IMR-90 (cell line): Measurements from ENCODE around the gene TBXAS1. TPM values are rescaled to one million over a fixed set of nuclear protein-coding genes. Genes with fewer than 3 reads are reported as not detected.

Source experiments
- ATAC-seq: fragments of 200-7000 bp; cut with Tn5 transposase; 2 replicates; pipeline ENCODE4 v1.9.1; 2020; ENCODE audit warnings: low read depth, mild to moderate bottlenecking, moderate library complexity
- BruUV-seq: library from RNA; stranded (reverse); fragments of 400-500 nt; replicated peaks from 2 replicates; lab custom pipeline; 2021; lab: Mats Ljungman, UMichigan
- CTCF ChIA-PET: fragments of 300-600 bp; formaldehyde crosslinking; extraction: SDS; loops from one replicate; lab custom pipeline; 2021; ENCODE audit warnings: antibody characterized with exemption; lab: Yijun Ruan, JAX
- POLR2A ChIA-PET: fragments of 300-600 bp; sonication (Branson Sonifier 250); formaldehyde crosslinking; loops from one replicate; lab custom pipeline; 2022; ENCODE audit warnings: antibody characterized with exemption; ENCODE audit not compliant: unreplicated experiment; lab: Charles Lee
- DNase-seq: peaks from one replicate; pipeline ENCODE4 v3.0.0; 2013
- H2AFZ ChIP-seq: replicated peaks from 2 replicates; pipeline ENCODE3; 2013; ENCODE audit warnings: low read length, mild to moderate bottlenecking; ENCODE audit not compliant: poor library complexity
- H2AK5ac ChIP-seq: 2 replicates; pipeline ENCODE4 v1.6.1; 2013; ENCODE audit warnings: low read depth, low read length, inconsistent platforms
- H2AK9ac ChIP-seq: replicated peaks from 2 replicates; pipeline ENCODE3; 2013; ENCODE audit warnings: mild to moderate bottlenecking, low read depth, low read length, moderate library complexity; ENCODE audit not compliant: poor library complexity
- H2BK120ac ChIP-seq: 2 replicates; pipeline ENCODE4 v1.6.1; 2013; ENCODE audit warnings: low read depth, low read length, inconsistent platforms
- H2BK15ac ChIP-seq: 3 replicates; pipeline ENCODE4 v1.6.1; 2013; ENCODE audit warnings: low read depth, low read length, inconsistent platforms
- H2BK20ac ChIP-seq: 2 replicates; pipeline ENCODE4 v1.6.1; 2013; ENCODE audit warnings: low read depth, mild to moderate bottlenecking, inconsistent platforms, low read length, moderate library complexity
- H2BK5ac ChIP-seq: 2 replicates; pipeline ENCODE4 v1.6.1; 2013; ENCODE audit warnings: mild to moderate bottlenecking, low read depth, low read length, inconsistent platforms; ENCODE audit not compliant: poor library complexity, severe bottlenecking
- H3K14ac ChIP-seq: replicated peaks from 2 replicates; pipeline ENCODE4 v1.6.1; 2013; ENCODE audit warnings: low read depth, low read length, inconsistent platforms
- H3K18ac ChIP-seq: 2 replicates; pipeline ENCODE4 v1.6.1; 2013; ENCODE audit warnings: low read depth, low read length, control low read depth
- H3K23ac ChIP-seq: 2 replicates; pipeline ENCODE4 v1.6.1; 2013; ENCODE audit warnings: low read depth, low read length, inconsistent platforms
- H3K27ac ChIP-seq: 2 replicates; pipeline ENCODE4 v1.5.1; 2013; ENCODE audit warnings: mild to moderate bottlenecking, control low read depth, low read length; ENCODE audit not compliant: insufficient read depth
- H3K27me3 ChIP-seq: 2 replicates; pipeline ENCODE4 v1.6.1; 2013; ENCODE audit warnings: low read length; ENCODE audit not compliant: control insufficient read depth, insufficient read depth
- H3K36me3 ChIP-seq: 2 replicates; pipeline ENCODE4 v1.6.1; 2013; ENCODE audit warnings: low read length, mixed read lengths; ENCODE audit not compliant: control insufficient read depth, insufficient read depth
- H3K4ac ChIP-seq: 2 replicates; pipeline ENCODE4 v1.6.1; 2013; ENCODE audit warnings: low read depth, low read length, inconsistent platforms
- H3K4me1 ChIP-seq: 2 replicates; pipeline ENCODE4 v1.6.1; 2013; ENCODE audit warnings: low read length, mixed read lengths; ENCODE audit not compliant: control insufficient read depth, insufficient read depth
- H3K4me2 ChIP-seq: 2 replicates; pipeline ENCODE4 v1.6.1; 2013; ENCODE audit warnings: low read depth, mild to moderate bottlenecking, control low read depth, low read length, moderate library complexity
- H3K4me3 ChIP-seq: 2 replicates; pipeline ENCODE4 v1.5.1; 2013; ENCODE audit warnings: low read depth, mild to moderate bottlenecking, control low read depth, low read length, moderate library complexity; ENCODE audit not compliant: insufficient read depth
- H3K56ac ChIP-seq: 2 replicates; pipeline ENCODE4 v1.6.1; 2013; ENCODE audit warnings: low read length, inconsistent platforms; ENCODE audit not compliant: insufficient read depth; ENCODE audit errors: extremely low read depth
- H3K79me1 ChIP-seq, 2 experiments: 2 replicates each; pipeline ENCODE4 v1.6.1; 2013; ENCODE audit warnings: low read length in 2 of 2, inconsistent platforms in 1 of 2, low read depth in 1 of 2
- H3K9ac ChIP-seq: 2 replicates; pipeline ENCODE4 v1.6.1; 2013; ENCODE audit warnings: low read depth, low read length, control low read depth
- H3K9me1 ChIP-seq: 2 replicates; pipeline ENCODE4 v1.6.1; 2013; ENCODE audit warnings: low read length, inconsistent platforms; ENCODE audit not compliant: insufficient read depth
- H3K9me3 ChIP-seq: 2 replicates; pipeline ENCODE4 v1.6.1; 2013; ENCODE audit warnings: low read length; ENCODE audit not compliant: control insufficient read depth, insufficient read depth
- H4K20me1 ChIP-seq: 2 replicates; pipeline ENCODE4 v1.6.1; 2013; ENCODE audit warnings: low read length, inconsistent platforms; ENCODE audit not compliant: insufficient read depth
- H4K5ac ChIP-seq: 2 replicates; pipeline ENCODE4 v1.6.1; 2013; ENCODE audit warnings: mild to moderate bottlenecking, low read depth, low read length, control low read depth
- H4K8ac ChIP-seq, 2 experiments: 2 replicates each; pipeline ENCODE4 v1.6.1; 2013; ENCODE audit warnings: low read depth in 2 of 2, low read length in 2 of 2, control low read depth in 1 of 2, inconsistent platforms in 1 of 2
- H4K91ac ChIP-seq: 2 replicates; pipeline ENCODE4 v1.6.1; 2013; ENCODE audit warnings: low read depth, low read length, inconsistent platforms; ENCODE audit not compliant: insufficient read depth
- BHLHE40 ChIP-seq: fragments of 150-350 bp; IDR thresholded peaks from 2 replicates; pipeline ENCODE4 v1.6.1; 2016; ENCODE audit warnings: mild to moderate bottlenecking, low read depth, low read length
- CEBPB ChIP-seq: IDR thresholded peaks from 2 replicates; pipeline ENCODE4 v1.6.1; 2012; ENCODE audit warnings: low read depth, low read length, improper control_type of control experiment
- CHD1 ChIP-seq: IDR thresholded peaks from 2 replicates; pipeline ENCODE4 v1.6.1; 2012; ENCODE audit warnings: low read depth, low read length, improper control_type of control experiment
- CTCF ChIP-seq: conservative IDR thresholded peaks from 2 replicates; pipeline ENCODE4 v1.5.1; 2012; ENCODE audit warnings: mild to moderate bottlenecking, low read depth, low read length, improper control_type of control experiment
- FOS ChIP-seq: fragments of 150-350 bp; IDR thresholded peaks from 2 replicates; pipeline ENCODE4 v1.6.1; 2016; ENCODE audit warnings: low read depth, low read length
- MAFK ChIP-seq: IDR thresholded peaks from 2 replicates; pipeline ENCODE4 v1.6.1; 2012; ENCODE audit warnings: low read depth, low read length, improper control_type of control experiment
- MAZ ChIP-seq: IDR thresholded peaks from 2 replicates; pipeline ENCODE4 v1.6.1; 2012; ENCODE audit warnings: low read depth, mild to moderate bottlenecking, low read length, improper control_type of control experiment, moderate library complexity, borderline replicate concordance
- MXI1 ChIP-seq: IDR thresholded peaks from 2 replicates; pipeline ENCODE4 v1.6.1; 2012; ENCODE audit warnings: low read depth, mild to moderate bottlenecking, low read length, moderate library complexity, borderline replicate concordance
- NFE2L2 ChIP-seq: fragments of 150-350 bp; IDR thresholded peaks from 2 replicates; pipeline ENCODE4 v1.6.1; 2016; ENCODE audit warnings: low read depth, mild to moderate bottlenecking, low read length
- POLR2A ChIP-seq: IDR thresholded peaks from 2 replicates; pipeline ENCODE4 v1.6.1; 2012; ENCODE audit warnings: mild to moderate bottlenecking, low read depth, low read length
- RAD21 ChIP-seq: IDR thresholded peaks from 2 replicates; pipeline ENCODE4 v1.6.1; 2012; ENCODE audit warnings: low read length, improper control_type of control experiment
- RCOR1 ChIP-seq: IDR thresholded peaks from 2 replicates; pipeline ENCODE4 v1.6.1; 2012; ENCODE audit warnings: mild to moderate bottlenecking, low read length, improper control_type of control experiment; ENCODE audit not compliant: insufficient replicate concordance
- RFX5 ChIP-seq: IDR thresholded peaks from 2 replicates; pipeline ENCODE4 v1.8.0; 2012; ENCODE audit warnings: low read depth, mild to moderate bottlenecking, low read length, moderate library complexity
- SMC3 ChIP-seq: fragments of 150-350 bp; IDR thresholded peaks from 2 replicates; pipeline ENCODE4 v1.6.1; 2016; ENCODE audit warnings: low read depth, mild to moderate bottlenecking, antibody characterized with exemption, low read length, moderate library complexity
- WGBS, 2 experiments: methylation state at CpG; one replicate each; pipeline versions ENCODE4 v1.1.5 to v1.1.7; 2013; ENCODE audit warnings: missing lambda C conversion rate in 2 of 2; ENCODE audit not compliant: insufficient read length in 1 of 2; ENCODE audit errors: extremely low coverage in 2 of 2; 5-methylcytosine and 5-hydroxymethylcytosine counted together
- dilution Hi-C: fragments of 300-500 bp; cut with HindIII; formaldehyde crosslinking; loops from one replicate; pipeline ENCODE4 v1.14.3; 2018; ENCODE audit warnings: low sequenced_read_pairs; ENCODE audit not compliant: unreplicated experiment
- in situ Hi-C: fragments of 300-500 bp; cut with MboI; formaldehyde crosslinking; loops from 3 replicates; pipeline ENCODE4 v1.14.3; 2019; ENCODE audit warnings: low sequenced_read_pairs, inconsistent platforms, mixed read lengths
- intact Hi-C: fragments of 100-400 bp; cut with micrococcal nuclease; formaldehyde crosslinking; loops from 2 replicates; pipeline ENCODE4 v1.10.0; 2022
- polyA plus RNA-seq, 3 experiments: library from polyadenylated mRNA; depleted of rRNA; stranded (reverse); fragments of >200 nt; gene quantifications; 2 replicates each; pipeline ENCODE4 v1.2.3, GENCODE V29; 2012; ENCODE audit warnings: low replicate concordance in 1 of 3
- total RNA-seq: library from RNA; depleted of rRNA; stranded (reverse); fragments of >200 nt; gene quantifications from 2 replicates; pipeline ENCODE4 v1.2.3, GENCODE V29; 2012
- TF ChIP-seq, protein P1 (sequence below): fragments of 150-350 bp; IDR thresholded peaks from 2 replicates; pipeline ENCODE4 v1.6.1; 2016; ENCODE audit warnings: low read depth, mild to moderate bottlenecking, low read length, moderate library complexity, borderline replicate concordance
- TF ChIP-seq, protein P2 (sequence below): fragments of 150-350 bp; IDR thresholded peaks from 2 replicates; pipeline ENCODE4 v1.6.1; 2017; ENCODE audit warnings: mild to moderate bottlenecking, antibody characterized with exemption, low read length, low read depth

Gene TBXAS1
- total and polyA plus RNA-seq, 2 of the 4 experiments (the other 2 are of a cell fraction): 5.9 to 10.8 TPM

GRCh38 chr7:140006600-140006999 is 177.5 kb downstream of the TBXAS1 start:
- Histone ChIP-seq H3K27me3 (peaks cover 2% of the 10 kb centered on the region; the same call in 1 of the 2 replicates), H2AFZ (no peak overlapping the region), H4K5ac (no peak overlapping the region), H3K4me3 (no peak overlapping the region), H3K9me3 (no peaks in the 10 kb centered on the region), H3K56ac (no peak overlapping the region), H3K9me1 (peaks cover 6% of the 10 kb centered on the region), H3K27ac (no peak overlapping the region), H3K79me1 (no peaks in the 10 kb centered on the region; a peak in 1 of 4 replicates), H3K18ac (no peak overlapping the region), H4K8ac (no peak overlapping the region), H2BK20ac (no peak overlapping the region), H2BK120ac (no peak overlapping the region), H3K4me2 (no peak overlapping the region), H2BK5ac (no peak overlapping the region), H3K36me3 (no peaks in the 10 kb centered on the region), H3K9ac (no peak overlapping the region), H4K91ac (no peak overlapping the region), H2AK5ac (no peak overlapping the region), H4K20me1 (peaks cover 4% of the 10 kb centered on the region; the same call in 1 of the 2 replicates), H3K4me1 (peaks cover 2% of the 10 kb centered on the region; the same call in 1 of the 2 replicates), H3K14ac (no peak overlapping the region), H3K23ac (no peak overlapping the region), H2AK9ac (no peak overlapping the region), H2BK15ac (no peak overlapping the region), H3K4ac (no peak overlapping the region)
- no peak for ATAC-seq
- no TSS peak for BruUV-seq
- POLR2A ChIA-PET: no interaction called here
- 96% methylated on average over 7 of the region's 10 CpGs; no CpG with 5 or more reads in 1 of the 2 experiments for WGBS, 2 experiments
- intact Hi-C loops (no loop called here), dilution Hi-C loops (no loop called here), in situ Hi-C loops (loop anchor here (10.0 kb wide), 2 partner anchors 362 to 572 kb away; no protein-coding TSS in a partner anchor)
- CTCF ChIA-PET: interaction anchor here (1.0 to 1.5 kb wide), 5 partner anchors 32 to 572 kb away, joined by 3 to 4 read pairs (median 3); no protein-coding TSS in a partner anchor
- DNase-seq: no peak
- TF ChIP-seq CTCF (no peak), CHD1 (no peak), NFE2L2 (no peak), POLR2A (no peak), RCOR1 (no peak), CEBPB (no peak), RFX5 (no peak), RAD21 (no peak), MAFK (no peak), FOS (no peak), BHLHE40 (no peak), MAZ (no peak), SMC3 (no peak), MXI1 (no peak)
- TF ChIP-seq, protein P1, sequence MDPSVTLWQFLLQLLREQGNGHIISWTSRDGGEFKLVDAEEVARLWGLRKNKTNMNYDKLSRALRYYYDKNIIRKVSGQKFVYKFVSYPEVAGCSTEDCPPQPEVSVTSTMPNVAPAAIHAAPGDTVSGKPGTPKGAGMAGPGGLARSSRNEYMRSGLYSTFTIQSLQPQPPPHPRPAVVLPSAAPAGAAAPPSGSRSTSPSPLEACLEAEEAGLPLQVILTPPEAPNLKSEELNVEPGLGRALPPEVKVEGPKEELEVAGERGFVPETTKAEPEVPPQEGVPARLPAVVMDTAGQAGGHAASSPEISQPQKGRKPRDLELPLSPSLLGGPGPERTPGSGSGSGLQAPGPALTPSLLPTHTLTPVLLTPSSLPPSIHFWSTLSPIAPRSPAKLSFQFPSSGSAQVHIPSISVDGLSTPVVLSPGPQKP: no peak
- TF ChIP-seq, protein P2, sequence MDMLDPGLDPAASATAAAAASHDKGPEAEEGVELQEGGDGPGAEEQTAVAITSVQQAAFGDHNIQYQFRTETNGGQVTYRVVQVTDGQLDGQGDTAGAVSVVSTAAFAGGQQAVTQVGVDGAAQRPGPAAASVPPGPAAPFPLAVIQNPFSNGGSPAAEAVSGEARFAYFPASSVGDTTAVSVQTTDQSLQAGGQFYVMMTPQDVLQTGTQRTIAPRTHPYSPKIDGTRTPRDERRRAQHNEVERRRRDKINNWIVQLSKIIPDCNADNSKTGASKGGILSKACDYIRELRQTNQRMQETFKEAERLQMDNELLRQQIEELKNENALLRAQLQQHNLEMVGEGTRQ: no peak
